ENCODE data around the gene EVI5.

DNA sequence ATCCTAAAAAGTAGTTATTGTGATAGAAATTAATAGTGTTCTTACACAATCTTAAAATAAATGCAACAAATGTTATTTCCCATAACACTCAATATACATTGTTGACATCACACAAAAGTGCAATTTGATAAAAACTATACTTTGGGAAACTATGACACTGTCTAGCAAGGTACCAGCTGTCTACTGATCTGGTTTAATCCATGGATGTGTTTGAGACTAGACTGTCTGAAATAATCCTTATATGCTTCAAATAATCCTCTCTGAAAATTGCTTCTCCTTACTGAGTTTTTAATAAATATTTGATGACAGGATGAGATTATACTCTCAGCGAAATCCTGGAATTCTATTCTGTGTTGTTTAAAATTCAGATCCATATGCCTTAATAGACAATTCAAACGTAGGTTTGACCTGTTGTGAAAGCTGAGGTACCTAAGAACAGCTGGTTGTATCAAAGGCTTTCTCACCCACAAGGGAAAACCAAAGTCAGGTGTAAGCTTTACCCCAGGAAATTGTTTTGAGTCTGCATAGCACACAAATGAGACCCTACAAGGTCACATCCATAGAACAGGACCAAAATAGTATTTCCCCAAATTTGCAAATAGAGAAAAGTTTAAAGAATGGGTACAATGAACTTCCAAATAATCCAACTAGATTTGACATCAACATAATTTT, 289.4 kb downstream of the EVI5 start:
- no peak for TF ChIP-seq CTCF (IDR thresholded peaks at IDR 0.05)
- TF ChIP-seq POLR2AphosphoS5 (IDR thresholded peaks at IDR 0.05): no peak
- no peak for TF ChIP-seq EP300 (IDR thresholded peaks at IDR 0.05)

All from sigmoid colon (tissue), 4 donors.